Iris pigment epithelial cell (primary cell): ENCODE results near the gene RAB3A.
A peak's percentile ranks its signal among the peaks of the same experiment; 100 is the strongest.

Experiments used
- DNase-seq: peaks from one replicate; pipeline ENCODE4 v3.0.0-alpha.2; 2011; ENCODE audit warnings: low read depth

Gene RAB3A

GRCh38 chr19:18197306-18197705, 6.5 kb downstream of the RAB3A start:
- DNase-seq: no peak

- DNase-seq: no peak
These were observed 7.4 kb downstream of the RAB3A start for GRCh38 chr19:18196511-18196845.

GRCh38 chr19:18194554-18195238, 9.1 kb downstream of the RAB3A start:
- no peak for DNase-seq

DNA sequence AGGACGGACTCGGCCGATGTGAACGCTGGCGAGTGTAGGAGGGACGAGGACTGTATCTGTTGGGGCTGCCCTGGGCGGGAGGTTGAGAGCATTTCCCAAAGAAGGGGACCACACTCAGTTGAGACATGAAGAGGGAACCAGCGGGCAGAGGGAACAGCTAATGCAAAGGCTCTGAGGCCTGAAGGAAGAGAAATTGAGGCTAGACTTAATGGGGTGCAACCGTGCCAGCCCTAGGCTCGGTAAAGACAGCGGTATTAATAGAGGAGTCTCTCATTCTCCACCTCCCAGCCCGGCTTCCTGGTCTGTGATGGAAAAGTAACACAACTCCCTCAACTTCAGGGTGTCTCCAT, 9.7 kb downstream of the RAB3A start:
- DNase-seq: no peak

- no peak for DNase-seq
These were observed 10.3 kb downstream of the RAB3A start for GRCh38 chr19:18193388-18194180.

- DNase-seq: peak; percentile 100
These were observed 11.0 kb downstream of the RAB3A start, which contains the start of gene MPV17L2 for GRCh38 chr19:18192673-18193387. TSS of gene MPV17L2 (plus strand) at chr19:18193218. CDS start at chr19:18193282, 64 bp downstream.

GRCh38 chr19:18191640-18192062, 12.2 kb downstream of the RAB3A start:
- DNase-seq: no peak

DNA sequence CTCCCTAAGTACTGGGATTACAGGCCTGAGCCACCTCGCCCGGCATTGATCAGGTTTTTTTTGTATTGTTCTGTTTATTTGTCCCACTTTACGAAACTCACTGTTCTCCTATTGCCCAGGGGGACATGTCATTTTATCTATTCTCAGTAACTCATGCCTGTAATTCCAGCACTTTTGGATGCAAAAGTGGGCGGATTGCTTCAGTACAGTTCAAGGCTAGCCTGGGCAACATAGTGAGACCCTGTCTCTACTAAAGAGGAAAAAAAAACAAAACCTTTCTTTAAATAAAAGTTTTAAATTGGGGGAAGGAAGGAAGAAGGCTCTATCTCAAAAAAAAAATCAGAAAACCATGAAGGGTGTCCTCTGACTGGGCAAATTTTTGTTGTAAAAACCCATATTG, 13.6 kb downstream of the RAB3A start:
- no peak for DNase-seq

DNA sequence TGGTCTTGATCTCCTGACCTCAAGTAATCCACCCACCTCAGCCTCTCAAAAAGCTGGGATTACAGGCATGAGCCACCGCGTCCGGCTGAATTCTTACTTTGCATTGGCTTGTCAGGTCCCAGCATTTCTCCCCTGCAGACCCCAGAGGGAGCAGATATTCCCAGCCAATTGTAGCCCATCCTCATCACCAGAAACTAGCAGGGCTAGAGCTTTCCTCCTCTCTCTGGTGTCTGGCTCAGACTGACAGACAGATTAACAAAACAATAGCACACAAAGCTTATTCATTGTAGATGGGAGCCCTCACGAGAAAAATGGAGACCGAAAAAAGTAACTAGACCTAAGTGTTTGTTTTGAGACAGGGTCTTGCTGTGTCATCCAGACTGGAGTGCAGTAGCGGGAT, 18.3 kb downstream of the RAB3A start:
- no peak for DNase-seq

GRCh38 chr19:18183529-18183928, 20.3 kb downstream of the RAB3A start:
- DNase-seq: no peak

GRCh38 chr19:18179957-18180356, 23.9 kb downstream of the RAB3A start:
- no peak for DNase-seq

GRCh38 chr19:18176367-18177310, 27.2 kb downstream of the RAB3A start:
- no peak for DNase-seq

DNA sequence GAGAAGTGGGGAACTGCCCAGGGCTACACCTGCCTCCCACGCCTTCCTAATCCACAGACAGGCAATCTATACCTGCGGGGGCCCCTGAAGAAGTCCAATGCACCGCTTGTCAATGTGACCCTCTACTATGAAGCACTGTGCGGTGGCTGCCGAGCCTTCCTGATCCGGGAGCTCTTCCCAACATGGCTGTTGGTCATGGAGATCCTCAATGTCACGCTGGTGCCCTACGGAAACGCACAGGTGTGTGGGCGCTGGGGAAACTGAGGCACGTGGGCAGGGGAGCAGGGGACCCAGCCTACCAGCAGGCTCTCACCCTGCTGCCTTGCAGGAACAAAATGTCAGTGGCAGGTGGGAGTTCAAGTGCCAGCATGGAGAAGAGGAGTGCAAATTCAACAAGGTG, 28.9 kb downstream of the RAB3A start:
- no peak for DNase-seq

- no peak for DNase-seq
These were observed 30.1 kb downstream of the RAB3A start, which contains the start of gene IFI30 for GRCh38 chr19:18173572-18174288. TSS of gene IFI30 (plus strand) at chr19:18173813. CDS start at chr19:18173842, 29 bp downstream.

DNA sequence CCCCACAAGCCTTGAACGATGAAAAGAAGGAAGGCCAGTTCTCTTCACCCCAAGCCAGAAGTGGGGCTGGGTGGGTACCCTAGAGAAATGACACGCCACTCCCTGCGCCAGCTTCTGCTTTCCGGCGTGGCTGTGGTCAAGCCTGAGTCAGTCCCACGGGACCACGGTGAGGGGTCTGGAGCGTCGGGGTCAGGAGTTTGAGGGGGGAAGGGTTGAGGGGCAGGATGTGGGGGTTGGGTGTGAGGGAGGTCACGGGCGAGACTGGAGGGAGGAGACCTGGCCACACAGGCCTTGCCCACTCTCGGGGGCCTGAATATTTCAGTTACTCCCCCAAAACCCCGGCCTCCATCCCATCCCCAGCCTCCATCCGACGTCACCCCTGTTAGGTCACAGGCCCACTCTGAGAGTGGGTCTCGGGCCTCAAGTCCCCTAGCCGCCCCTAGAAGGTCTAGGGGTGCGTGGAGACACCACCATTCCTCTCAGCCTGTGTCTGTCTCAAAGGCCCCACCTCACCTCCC, 30.7 kb downstream of the RAB3A start:
- no peak for DNase-seq

- DNase-seq: no peak
These were observed 31.4 kb downstream of the RAB3A start for GRCh38 chr19:18172331-18173053.

- no peak for DNase-seq
These were observed 32.1 kb downstream of the RAB3A start for GRCh38 chr19:18171605-18172327.

GRCh38 chr19:18170714-18171255, 33.1 kb downstream of the RAB3A start:
- DNase-seq: no peak
